ENCODE data around the gene MAP10.
"Not testable (repeated sequence)": the region's sequence is repeated elsewhere in the genome, so short reads cannot be mapped to it uniquely, and the experiment has no call there.

Gene MAP10, protein sequence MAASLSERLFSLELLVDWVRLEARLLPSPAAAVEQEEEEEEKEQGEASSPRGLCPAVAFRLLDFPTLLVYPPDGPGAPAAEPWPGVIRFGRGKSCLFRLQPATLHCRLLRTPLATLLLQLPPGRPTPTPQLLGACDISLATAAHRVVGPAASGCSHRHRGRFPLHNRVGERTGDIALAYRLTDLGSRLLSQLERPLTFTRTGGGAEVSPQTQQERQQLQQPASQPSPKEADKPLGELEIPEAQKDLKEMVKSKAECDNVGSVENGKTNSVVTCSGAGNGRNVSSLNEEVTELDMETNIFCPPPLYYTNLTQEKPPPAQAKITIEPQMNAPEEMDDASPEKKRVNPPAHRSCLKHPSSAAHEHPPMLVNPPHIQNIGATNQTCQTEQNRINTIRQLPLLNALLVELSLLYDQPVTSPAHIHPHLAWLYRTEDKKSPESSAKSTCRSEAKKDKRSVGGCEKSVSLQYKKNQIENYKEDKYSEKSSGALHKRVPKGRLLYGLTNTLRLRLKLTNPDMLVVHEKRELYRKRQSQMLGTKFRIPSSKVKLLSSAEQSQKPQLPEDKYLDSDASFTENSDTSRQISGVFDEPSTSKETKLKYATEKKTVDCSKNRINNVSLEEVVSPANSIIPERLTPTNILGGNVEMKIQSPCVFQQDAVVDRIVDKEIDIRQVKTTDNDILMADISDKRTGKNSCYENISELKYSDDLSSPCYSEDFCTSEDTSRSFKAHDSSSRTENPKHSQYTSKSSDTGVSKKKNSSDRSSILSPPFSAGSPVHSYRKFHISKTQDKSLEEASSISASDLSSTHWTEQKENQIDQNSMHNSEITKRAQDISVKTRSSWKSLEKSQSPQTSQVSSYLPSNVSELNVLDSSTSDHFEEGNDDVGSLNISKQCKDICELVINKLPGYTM

DNA sequence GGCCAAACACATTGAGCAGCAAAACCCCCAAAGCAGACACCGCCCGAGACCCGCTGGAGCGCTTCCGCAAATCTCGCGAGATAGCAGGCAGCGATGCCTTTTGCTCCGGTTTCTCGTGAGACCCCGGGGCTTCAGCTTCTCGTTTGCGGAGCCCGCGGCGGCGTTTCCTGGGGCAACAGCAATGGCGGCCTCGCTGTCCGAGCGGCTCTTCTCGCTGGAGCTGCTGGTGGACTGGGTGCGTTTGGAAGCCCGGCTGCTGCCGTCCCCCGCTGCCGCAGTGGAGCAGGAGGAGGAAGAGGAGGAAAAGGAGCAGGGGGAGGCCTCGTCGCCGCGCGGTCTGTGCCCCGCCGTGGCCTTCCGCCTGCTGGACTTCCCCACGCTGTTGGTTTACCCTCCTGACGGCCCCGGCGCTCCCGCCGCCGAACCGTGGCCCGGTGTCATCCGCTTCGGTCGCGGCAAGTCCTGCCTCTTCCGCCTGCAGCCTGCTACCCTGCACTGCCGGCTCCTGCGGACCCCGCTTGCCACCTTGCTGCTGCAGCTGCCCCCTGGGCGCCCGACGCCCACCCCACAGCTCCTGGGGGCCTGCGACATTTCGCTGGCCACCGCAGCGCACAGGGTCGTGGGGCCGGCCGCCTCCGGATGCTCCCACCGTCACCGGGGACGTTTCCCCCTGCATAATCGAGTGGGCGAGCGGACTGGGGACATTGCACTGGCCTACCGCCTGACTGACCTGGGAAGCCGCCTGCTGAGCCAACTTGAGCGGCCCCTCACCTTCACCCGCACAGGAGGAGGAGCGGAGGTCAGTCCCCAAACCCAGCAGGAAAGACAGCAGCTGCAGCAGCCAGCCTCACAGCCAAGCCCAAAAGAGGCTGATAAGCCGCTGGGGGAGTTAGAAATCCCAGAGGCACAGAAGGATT, at the start of gene MAP10:
Gene MAP10 (plus strand): TSS at position 148 of the 917 bp plus-strand sequence. CDS start 34 bp downstream, at position 182.
- DNase-seq (ENCODE audit: low spot score) = peak; percentile 90

GRCh38 chr1:232764458-232765251, 40.6 kb upstream of the MAP10 start:
- no peak for DNase-seq (ENCODE audit: low spot score)

DNA sequence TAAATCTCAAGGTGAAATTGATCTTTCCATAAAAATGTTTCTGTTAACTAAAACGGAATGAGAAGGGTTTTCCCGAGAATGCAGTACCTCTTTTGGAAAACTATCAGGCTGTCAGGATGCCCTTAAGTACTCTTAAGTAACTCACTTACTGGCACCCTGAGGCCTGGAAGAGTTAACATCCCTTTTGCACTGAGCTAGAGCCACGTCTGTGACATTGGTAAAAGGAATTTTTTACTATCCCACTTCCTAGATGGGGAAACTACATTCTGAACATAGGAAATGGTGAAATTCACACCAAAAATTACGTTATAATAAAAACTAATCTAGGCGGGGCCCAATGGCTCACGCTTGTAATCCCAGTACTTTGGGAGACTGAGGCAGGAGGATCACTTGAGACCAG, 39.7 kb upstream of the MAP10 start:
- DNase-seq (ENCODE audit: low spot score) = no peak

DNA sequence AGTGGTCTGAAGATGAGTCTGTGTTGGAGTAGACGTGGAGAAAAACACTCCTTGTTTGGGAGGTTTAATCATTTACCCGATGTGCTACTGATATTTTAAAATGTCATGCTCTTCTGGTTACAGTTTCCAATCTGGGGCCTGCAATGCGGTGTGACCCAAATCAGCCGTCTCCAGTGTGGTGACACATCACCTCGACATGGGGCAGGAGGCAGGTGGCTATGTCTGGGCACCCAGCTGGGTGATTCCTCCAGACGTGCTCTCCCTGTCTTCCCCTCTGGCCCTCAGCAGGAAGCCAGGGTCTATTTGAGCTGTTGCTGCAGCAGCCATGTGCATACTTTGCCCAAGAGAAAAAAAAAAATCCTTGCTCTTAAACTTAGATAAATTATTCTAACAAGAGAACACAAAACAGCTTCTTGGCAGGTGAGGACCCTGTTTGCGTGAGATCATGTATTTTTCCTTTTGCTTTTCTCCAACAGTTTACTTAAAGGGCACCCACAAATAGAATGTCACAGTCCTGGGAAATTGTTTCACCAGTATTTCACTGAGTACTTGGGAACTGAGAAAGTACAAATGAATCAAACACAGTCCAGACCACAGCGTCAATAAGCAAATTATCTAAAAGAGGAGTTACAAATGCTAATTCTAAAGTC, 38.9 kb upstream of the MAP10 start:
- no peak for DNase-seq (ENCODE audit: low spot score)

DNA sequence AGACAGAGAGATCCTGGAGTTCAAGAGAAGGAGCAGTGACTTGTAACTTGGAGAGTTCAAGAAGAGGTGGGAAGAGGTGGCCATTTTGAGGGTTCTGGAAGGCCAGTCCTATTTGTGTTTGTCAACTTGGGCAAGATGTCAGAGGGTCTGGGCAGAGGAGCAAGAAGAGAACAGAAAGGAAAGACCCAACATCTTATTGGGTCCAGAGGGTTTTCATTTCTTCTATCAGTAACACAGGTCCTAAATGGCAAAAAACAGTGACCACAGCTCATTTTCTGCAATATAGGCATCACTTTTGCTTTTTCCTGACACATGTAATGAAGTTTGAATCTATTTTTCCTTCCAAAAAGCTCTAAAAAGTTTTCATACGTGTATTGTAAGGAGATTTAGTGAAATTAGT, 38.3 kb upstream of the MAP10 start:
- no peak for DNase-seq (ENCODE audit: low spot score)

DNA sequence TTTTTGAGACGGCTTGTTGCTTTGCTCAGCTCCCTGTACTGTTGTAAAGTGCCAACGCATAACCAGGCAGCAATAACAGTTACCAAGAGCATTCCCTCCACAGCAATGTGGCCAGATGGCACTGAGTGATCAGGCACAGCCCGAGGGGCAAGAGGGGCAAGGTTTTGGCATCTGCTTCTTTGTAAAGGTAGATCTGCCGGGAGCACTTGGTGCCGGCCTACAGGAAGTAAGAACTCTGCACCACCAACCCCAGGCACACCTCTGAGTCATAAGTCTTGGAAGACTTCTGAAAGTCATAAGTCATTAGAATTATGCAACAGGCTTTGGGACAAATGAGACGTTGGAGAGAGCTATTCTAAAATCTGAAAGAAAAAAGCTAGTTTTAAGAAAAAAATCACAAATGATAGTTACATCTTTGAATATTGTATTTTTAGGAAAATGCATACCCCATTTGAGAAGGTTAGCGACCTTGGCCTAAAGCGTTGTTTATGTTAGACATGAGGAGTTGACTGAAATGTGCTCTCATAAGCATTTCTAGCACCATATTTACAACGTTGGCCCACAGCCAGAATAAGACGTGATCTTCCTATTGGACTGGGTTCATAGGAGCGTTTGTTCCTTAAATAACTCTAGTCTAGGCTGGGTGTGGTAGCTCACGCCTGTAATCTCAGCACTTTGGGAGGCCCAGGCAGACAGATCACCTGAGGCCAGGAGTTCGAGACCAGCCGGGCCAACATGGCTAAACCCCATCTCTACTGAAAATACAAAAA, 37.7 kb upstream of the MAP10 start:
- DNase-seq (ENCODE audit: low spot score) = peak; percentile 84

DNA sequence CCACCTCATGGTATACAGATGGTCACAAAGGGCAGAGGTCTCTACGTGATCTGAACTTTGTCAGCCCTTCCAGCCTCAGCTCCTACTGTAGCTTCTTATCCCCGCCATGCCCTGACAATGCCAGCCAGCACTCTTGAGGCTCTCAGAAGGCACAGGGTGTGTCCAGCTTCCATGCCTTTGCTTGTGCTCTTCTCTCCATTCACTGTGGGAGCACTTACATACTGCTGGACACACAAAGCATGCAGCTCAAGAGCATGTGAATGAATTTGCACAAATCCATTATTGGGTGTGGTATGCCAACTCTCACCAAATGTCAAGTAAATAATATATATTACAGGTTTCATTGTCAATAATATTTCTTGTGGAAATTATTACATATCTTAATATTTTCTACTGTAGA, 36.4 kb upstream of the MAP10 start:
- no peak for DNase-seq (ENCODE audit: low spot score)

DNA sequence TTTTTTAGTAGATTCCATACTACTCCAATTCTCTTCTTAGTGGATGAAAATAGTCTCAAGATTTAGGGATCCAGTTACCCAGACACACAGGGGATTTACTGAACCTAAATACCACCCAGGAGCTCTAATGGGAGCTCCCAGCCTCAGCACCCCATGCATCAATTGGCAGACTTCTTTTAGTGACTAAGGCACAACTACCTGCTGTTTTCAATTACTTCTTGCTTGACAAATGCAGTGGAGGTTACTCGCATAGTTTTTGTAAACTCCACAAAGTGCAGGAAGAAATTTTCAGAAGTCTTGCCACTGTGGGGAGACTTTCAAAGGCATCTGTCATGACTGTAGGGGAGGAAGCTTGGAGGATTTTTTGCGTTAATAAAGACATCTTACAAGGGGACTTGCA, 35.5 kb upstream of the MAP10 start:
- no peak for DNase-seq (ENCODE audit: low spot score)

DNA sequence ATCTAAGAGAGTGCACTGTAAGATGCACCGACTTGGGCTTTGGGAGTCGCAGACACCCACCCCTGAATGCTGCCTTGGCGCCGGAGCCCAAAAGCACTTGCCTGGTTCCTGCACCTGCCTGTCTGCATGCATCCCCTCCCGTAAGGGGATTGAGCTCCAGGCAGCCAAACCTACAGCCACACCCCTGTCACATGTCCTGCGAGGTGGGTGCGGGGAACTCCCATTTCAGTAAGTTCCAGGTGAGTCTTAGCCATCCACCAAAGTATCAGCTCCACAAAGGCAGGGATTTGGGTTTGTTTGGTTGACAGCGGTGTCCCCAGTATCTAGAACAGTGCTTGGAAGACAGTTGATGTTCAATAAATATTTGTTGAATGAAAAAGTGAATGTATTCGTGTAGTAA, 31.5 kb upstream of the MAP10 start:
- DNase-seq (ENCODE audit: low spot score) = no peak

GRCh38 chr1:232776526-232777106, 28.6 kb upstream of the MAP10 start:
- DNase-seq (ENCODE audit: low spot score) = no peak

GRCh38 chr1:232780354-232780753, 24.9 kb upstream of the MAP10 start:
- no peak for DNase-seq (ENCODE audit: low spot score)

DNA sequence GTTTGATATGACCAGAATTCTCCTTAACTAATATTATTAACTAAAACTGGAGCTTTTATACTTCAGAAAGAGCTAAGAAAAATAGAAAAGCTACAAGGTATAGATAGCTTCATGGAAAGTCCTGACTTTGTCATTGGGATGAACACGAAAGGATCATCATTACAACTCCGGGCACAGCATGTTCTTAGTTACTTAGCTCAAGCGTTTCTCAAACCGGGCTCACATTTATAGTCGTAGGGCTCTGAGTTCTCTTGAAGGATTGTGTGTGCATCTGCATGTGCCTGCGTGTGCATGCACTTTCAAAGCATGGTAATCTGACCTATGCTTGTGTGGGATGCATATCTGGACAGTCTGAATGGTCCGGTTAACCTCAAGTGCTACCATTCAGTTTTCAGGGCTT, 20.4 kb upstream of the MAP10 start:
- no peak for DNase-seq (ENCODE audit: low spot score)

- DNase-seq (ENCODE audit: low spot score) = not testable (repeated sequence)
Observed at GRCh38 chr1:232785630-232786029, 19.6 kb upstream of the MAP10 start.

DNA sequence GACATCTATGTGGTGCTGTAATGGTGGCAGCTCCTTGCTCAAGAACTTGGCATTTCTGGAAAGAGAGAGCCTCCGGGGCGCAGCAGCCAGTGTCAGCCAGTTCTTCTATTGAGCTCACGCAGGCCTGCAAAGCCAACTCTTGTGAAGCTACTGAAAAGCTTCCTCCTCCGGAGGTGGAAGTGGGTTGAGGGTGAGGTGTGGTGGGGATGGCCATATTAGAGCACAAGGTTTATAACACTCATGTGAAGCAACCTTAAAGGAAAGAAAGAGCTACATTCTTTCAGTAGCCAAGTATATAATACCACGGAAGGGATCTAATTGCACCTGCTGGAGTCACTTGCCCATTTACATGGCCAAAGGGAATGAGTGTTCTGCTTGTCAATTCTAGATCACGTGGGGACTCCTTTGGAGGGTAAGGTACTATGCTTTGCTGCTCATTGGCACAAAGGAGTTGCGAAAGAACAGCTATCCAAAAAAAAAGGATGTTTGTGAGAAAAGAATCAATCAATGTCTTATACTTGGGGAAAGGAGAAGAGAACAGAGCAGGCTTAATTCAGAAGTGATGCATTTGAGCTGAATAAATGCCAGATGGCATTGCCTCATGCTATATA, 18.3 kb upstream of the MAP10 start:
- no peak for DNase-seq (ENCODE audit: low spot score)

DNA sequence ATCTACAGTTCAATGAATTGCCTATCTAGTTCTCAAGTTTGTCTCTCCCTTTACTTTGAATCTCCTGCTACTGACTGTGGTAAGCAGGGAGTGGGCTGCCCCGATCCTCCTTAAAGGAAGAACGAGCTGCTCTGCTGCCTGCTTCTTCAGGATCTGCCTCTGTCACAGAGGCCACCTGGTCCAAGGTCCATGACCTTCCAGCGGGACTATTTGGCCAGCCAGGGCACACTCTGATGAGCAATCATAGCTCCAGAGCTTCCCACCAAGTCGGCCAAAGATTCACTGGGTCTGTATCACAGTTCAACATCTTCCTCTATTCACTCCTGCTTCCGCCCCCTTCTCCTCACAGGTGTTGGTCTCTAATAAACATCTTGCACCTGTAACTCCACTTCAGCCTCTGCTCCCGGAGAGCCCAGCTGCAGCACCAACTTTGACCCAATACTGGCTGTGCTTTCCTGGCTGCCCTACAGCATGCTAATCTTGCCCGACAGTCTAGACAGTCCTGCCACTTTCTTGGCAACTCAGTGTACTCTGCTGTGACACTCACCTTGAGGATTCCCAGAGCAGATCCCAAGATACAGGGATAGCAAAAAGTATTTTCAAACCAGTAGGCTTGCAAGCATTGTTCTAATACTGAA, 16.9 kb upstream of the MAP10 start:
- no peak for DNase-seq (ENCODE audit: low spot score)

DNA sequence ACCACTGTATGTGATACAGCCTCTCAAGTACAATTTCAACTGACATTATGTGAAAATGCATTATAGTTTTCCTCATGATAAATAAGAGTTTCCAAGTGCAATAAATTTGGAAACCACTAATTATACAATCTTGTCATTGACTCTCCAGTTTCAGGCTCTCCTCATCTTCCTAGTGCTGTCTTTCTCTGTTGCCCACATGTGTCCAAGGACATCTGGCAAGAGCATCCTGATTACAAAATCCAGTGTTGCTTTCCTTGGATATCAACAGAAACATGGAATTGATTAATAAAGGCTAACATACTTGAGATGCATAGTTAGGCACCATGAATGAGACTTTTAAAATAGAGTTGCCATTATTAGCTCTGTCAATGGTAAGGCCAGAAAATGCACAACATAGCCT, 15.6 kb upstream of the MAP10 start:
- DNase-seq (ENCODE audit: low spot score) = peak; percentile 32

DNA sequence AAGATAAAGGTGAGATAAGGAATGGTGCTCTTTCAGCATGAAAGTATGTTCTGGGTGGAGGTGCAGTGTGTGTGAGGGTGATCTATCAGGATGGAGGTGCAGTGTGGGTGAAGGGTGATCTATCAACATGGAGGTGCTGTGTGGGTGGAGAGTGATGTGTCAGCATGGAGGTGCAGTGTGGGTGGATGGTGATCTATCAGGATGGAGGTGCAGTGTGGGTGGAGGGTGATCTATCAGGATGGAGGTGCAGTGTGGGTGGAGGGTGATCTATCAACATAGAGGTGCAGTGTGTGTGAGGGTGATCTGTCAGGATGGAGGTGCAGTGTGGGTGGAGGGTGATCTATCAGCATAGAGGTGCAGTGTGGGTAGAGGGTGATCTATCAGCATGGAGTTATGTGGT, 12.3 kb upstream of the MAP10 start:
- no peak for DNase-seq (ENCODE audit: low spot score)

DNA sequence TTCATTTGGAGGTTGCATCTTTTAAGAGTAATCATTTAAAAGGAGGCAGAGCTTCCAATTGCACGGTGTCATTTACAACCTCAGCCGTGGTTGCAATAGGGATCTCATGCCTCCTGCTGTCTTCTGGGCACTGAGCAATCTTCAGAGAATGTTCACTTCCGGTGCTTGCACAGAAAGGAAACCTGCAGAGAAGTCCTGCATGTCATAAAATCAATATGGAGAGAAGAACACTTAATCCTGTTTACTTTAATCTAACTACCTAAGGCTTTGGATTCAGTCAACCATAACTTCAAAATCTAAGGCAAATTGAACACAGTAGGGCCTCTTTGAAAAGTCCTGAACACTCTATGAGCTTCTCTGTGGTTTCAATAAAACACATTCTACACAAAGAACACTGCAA, 11.3 kb upstream of the MAP10 start:
- DNase-seq (ENCODE audit: low spot score) = peak; percentile 67
